Lower lobe of right lung (tissue), 2 donors: ENCODE data around the gene FGR. TPM values are rescaled to one million over a fixed set of nuclear protein-coding genes. Genes with fewer than 3 reads are reported as not detected.

Source experiments
- ATAC-seq, 2 donors: fragments of 200-7000 bp; cut with Tn5 transposase; one replicate each; pipeline ENCODE4 v1.9.1; 2020 to 2022; ENCODE audit warnings: mild to moderate bottlenecking in 2 of 2, moderate library complexity in 2 of 2
- DNase-seq: peaks from one replicate; pipeline ENCODE4 v3.0.0-alpha.2; 2020
- H3K27ac ChIP-seq: fragments of 200-600 bp; one replicate; pipeline ENCODE4 v1.8.0; 2022
- H3K27me3 ChIP-seq: fragments of 200-600 bp; one replicate; pipeline ENCODE4 v1.8.0; 2022; ENCODE audit warnings: low read depth
- H3K36me3 ChIP-seq: fragments of 200-600 bp; one replicate; pipeline ENCODE4 v1.8.0; 2022; ENCODE audit warnings: mild to moderate bottlenecking
- H3K4me1 ChIP-seq: fragments of 200-600 bp; one replicate; pipeline ENCODE4 v1.8.0; 2022
- H3K4me3 ChIP-seq: fragments of 200-600 bp; one replicate; pipeline ENCODE4 v1.8.0; 2022; ENCODE audit warnings: mild to moderate bottlenecking
- H3K9me3 ChIP-seq: fragments of 200-600 bp; one replicate; pipeline ENCODE4 v1.8.0; 2022
- intact Hi-C: fragments of 100-400 bp; cut with DNase I; formaldehyde crosslinking; loops from one replicate; pipeline ENCODE4 v1.11.0; 2022
- total RNA-seq: library from RNA; stranded (reverse); fragmentation: NEBNext Ultra II Directional; extraction: Animal tissue kit (Norgen Biotek cat#: 25700); gene quantifications from one replicate; pipeline ENCODE4 v1.2.1, GENCODE V29; 2021
- TF ChIP-seq, protein P1 (sequence below): fragments of 200-600 bp; IDR thresholded peaks from one replicate; pipeline ENCODE4 v1.8.0; 2022; ENCODE audit warnings: antibody characterized with exemption, mild to moderate bottlenecking
- donor health status: DM: no; HTN: yes; CAD: no; lungs with severe emphysema.

The FGR gene
- total RNA-seq, 1 donor from 2014 or later = 193 TPM

DNA sequence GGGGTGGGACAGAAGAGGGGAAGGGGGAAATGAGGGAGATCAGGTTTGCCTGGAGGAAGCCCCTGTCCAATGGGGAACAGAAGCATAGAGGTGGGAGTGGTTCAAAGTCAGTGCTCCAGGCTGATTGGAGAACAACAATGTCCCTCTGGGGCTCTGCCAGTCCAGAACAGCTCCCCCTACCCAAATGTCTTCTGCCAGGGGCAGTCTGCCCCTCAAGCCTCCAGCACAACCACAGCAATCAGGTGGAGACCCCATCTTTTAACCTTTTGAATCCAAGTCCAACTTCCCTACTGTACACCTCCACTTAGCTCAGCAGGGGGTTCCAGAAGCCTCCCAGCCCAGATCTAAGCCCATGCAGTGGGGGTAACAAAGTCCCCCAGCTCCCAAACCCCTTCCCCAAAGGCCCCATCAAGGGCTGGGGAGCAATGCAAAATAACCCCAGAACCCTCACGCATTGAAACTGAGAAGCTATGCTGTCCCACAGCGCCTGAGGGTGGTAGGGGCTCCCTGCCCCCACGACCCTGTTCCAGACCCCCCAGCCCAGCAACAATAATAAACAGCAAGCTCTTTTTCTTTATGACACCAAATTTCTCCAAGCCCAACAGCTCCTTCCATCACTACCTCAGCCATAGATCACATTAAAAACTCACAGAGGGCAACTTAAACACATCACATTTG lies 34.3 kb downstream of the FGR start:
- H3K27ac ChIP-seq = no peak overlapping the region

DNA sequence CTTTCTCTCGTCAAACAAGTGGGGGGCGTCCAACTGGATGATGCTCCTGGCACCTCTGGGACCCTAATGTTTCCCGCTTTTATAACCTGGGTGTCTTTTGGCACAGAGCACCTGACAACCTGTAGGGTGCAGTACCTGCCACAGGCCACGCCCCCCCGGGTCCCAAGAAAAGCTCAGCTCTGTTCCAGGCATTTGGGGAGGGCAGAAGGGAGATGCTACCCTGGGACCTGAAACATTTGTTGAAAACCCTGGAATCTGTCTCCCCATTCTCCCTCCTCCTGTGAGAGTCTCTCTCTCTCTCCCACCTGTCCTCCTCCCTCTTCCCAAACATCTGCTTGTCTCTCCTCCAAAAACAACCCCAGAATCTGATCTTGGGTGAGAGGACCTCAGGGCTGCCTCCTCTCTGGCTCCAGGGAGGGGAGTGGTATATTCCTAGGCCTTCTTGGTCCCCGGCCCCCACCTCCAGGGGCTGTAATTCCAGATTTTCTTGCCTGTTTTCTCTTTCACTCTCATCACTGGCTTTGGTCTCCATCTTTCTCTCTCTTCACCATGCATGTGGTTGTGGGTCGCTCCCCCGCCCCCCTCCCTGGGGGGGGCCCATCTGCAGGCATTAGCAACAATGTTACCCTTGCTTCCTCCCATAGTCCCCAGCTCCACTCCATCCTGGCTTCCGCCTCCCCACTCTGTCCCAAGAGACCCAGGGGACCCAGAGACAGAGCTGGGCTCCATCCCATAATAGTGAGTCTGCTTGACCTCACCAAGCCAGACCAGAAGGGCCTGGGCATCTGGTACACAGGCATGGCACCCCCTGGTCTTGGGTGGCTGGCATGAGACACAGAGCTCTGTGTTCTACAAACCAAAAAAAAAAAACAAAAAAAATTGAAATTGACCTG lies 35.1 kb downstream of the FGR start:
- intact Hi-C loops = no loop called here
- DNase-seq (no peak), ATAC-seq (no peak)
- peak overlapping the region; percentile 18 for H3K27ac ChIP-seq
- no peaks in the 10 kb centered on the region for H3K9me3 ChIP-seq
- TF ChIP-seq, protein P1, sequence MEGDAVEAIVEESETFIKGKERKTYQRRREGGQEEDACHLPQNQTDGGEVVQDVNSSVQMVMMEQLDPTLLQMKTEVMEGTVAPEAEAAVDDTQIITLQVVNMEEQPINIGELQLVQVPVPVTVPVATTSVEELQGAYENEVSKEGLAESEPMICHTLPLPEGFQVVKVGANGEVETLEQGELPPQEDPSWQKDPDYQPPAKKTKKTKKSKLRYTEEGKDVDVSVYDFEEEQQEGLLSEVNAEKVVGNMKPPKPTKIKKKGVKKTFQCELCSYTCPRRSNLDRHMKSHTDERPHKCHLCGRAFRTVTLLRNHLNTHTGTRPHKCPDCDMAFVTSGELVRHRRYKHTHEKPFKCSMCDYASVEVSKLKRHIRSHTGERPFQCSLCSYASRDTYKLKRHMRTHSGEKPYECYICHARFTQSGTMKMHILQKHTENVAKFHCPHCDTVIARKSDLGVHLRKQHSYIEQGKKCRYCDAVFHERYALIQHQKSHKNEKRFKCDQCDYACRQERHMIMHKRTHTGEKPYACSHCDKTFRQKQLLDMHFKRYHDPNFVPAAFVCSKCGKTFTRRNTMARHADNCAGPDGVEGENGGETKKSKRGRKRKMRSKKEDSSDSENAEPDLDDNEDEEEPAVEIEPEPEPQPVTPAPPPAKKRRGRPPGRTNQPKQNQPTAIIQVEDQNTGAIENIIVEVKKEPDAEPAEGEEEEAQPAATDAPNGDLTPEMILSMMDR = no peak
- peaks cover 65% of the 10 kb centered on the region for H3K4me1 ChIP-seq
- H3K36me3 ChIP-seq = no peaks in the 10 kb centered on the region
- H3K27me3 ChIP-seq = no peaks in the 10 kb centered on the region
- H3K4me3 ChIP-seq = no peak overlapping the region

More for the DNA sequence above, 34.3 kb downstream of the FGR start:
- intact Hi-C loops = no loop called here
- peak overlapping the region; percentile 89 for H3K4me3 ChIP-seq
- TF ChIP-seq, protein P1 = no peak
- peaks cover 67% of the 10 kb centered on the region for H3K4me1 ChIP-seq
- no peaks in the 10 kb centered on the region for H3K36me3 ChIP-seq
- ATAC-seq (no peak), DNase-seq (no peak)
- no peaks in the 10 kb centered on the region for H3K9me3 ChIP-seq
- no peaks in the 10 kb centered on the region for H3K27me3 ChIP-seq

DNA sequence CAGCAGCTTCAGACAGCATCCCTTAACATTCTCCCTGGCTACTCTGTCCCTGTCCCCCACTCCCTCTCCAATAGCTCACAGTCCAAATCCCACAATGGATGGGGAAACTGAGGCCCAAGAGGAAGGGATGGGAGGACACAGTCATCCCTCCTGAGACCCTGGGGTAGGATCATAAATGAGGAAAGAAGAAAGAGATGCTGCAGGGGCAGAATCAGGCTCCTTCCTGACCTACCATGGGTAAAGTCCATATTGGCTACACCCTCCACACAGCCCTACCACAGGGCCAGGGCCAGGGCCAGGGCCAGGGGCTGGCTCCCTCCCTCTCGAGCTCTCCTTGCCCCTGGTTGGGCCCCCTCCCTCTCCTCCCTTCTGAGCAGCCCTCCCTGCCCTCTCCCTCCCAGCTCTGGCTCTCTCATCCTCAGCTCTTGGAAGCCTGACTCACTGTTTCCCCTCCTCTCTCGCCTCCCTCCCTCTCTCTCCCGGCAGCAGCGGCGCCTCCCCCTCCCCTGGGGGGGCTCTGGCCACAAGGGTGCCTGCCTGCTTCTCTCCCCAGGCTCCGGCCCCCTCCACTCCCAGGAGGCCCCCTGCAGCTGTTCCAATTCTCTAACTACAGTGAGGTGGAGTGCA lies 36.0 kb downstream of the FGR start:
- Histone ChIP-seq H3K4me1 (peaks cover 59% of the 10 kb centered on the region), H3K27ac (peak overlapping the region; percentile 18), H3K36me3 (no peaks in the 10 kb centered on the region), H3K4me3 (no peak overlapping the region), H3K27me3 (no peaks in the 10 kb centered on the region), H3K9me3 (no peaks in the 10 kb centered on the region)
- DNase-seq (no peak), ATAC-seq (peak in 1 of 2 donors; percentile 1)
- TF ChIP-seq, protein P1 = no peak
- intact Hi-C loops = no loop called here

DNA sequence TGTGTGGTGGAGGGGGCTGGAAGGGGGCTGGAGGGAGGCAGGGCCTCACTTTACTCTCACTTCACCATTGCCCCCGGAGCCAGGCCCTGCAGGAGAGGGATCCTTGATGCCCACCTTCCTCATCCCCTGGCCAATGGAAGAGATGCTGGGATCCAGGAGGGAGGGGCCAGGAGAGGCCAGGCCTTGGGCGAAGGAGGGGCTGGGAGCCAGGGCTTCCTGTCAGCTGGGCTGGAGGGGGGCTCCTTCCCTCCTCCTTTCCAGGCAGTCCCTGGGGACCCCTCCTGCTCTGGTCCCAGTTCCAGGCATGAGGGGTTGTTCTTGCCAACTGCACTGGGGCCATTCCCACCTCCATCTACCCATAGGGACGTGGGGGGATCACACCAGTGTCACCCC lies 36.7 kb downstream of the FGR start:
- Histone ChIP-seq H3K27ac (no peak overlapping the region), H3K4me3 (no peak overlapping the region), H3K4me1 (peaks cover 65% of the 10 kb centered on the region), H3K27me3 (no peaks in the 10 kb centered on the region), H3K9me3 (no peaks in the 10 kb centered on the region), H3K36me3 (no peaks in the 10 kb centered on the region)
- intact Hi-C loops = no loop called here
- DNase-seq (no peak), ATAC-seq (no peak)
- TF ChIP-seq, protein P1 = no peak

DNA sequence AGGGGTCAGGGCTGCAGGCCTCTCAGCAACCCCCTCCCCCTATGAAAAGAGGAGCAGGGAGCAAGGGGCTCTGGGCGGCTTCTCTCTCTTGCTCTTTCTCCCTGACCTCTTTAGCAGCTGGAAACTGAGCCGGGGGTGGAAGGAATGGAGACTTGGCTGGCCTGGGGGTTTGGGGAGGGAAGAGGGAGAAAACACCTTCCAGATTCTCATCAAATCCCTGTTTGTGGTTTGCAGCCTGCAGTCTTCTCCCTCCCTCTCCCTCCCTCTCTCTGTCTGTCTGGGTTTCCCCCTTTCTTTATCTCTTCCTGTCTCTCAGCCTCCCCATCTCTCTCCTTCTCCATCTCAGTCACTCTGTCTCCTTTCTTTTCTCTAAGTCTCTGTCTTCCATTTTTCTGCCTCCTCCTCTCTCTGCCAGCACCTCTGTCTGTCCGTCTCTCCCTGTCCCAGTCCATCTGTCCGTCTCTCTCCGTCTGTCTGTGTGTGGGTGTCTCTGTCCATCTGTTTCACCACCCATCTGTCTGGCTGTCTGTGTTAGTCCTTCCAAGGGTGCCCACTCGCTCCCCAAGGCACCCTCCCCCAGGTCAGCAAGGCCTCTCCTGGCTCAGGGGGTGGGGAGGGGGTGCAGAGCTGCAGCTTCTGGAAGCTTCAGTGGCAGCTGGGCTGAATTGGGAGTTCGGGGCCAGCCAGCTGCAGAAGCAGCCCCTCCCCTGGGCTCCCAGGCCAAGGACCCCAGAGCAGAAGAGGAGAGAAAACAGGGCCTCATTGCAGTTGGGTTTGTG lies 37.3 kb downstream of the FGR start:
- Histone ChIP-seq H3K9me3 (no peaks in the 10 kb centered on the region), H3K27me3 (no peaks in the 10 kb centered on the region), H3K36me3 (no peaks in the 10 kb centered on the region), H3K4me1 (peaks cover 70% of the 10 kb centered on the region), H3K4me3 (no peak overlapping the region), H3K27ac (no peak overlapping the region)
- intact Hi-C loops = no loop called here
- DNase-seq (no peak), ATAC-seq (no peak)
- TF ChIP-seq, protein P1 = no peak
